Tibial nerve (tissue), 3 donors: ENCODE measurements around the gene TDO2.

Experiments
- CTCF ChIP-seq, 5 experiments: fragments of 200-600 bp in 3 of 5; fragments of 450-650 bp in 2 of 5; sonication (generic) in 3 of 5; IDR thresholded peaks; one replicate each; pipeline ENCODE4 v1.5.1; 2016 to 2019; ENCODE audit warnings: antibody characterized with exemption in 5 of 5, mild to moderate bottlenecking in 3 of 5, moderate library complexity in 2 of 5
- POLR2A ChIP-seq, 2 donors: fragments of 450-650 bp; IDR thresholded peaks; one replicate each; pipeline ENCODE4 v1.6.1; 2017; ENCODE audit warnings: antibody characterized with exemption in 2 of 2, mild to moderate bottlenecking in 2 of 2, moderate library complexity in 2 of 2

DNA sequence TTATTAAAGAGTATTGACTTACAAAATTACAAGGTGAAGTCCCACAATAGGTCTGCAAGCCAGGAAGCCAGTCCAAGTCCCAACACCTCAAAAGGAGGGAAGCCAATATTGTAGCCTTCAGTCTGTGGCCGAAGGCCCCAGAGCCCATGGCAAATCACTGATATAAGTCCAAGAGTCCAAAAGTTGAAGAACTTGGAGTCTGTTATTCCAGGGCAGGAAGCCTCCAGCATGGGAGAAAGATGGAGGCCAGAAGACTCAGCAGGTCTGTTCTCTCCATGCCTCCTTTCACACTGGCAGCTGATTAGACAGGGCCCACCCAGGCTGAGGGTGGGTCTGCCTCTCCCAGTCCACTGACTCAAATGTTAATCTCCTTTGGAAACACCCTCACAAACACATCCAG is 18.1 kb downstream of the TDO2 start:
- TF ChIP-seq CTCF (IDR thresholded peaks at IDR 0.05) (no peak), POLR2A (IDR thresholded peaks at IDR 0.05) (no peak)
